HL-60 (cell line): Measurements from ENCODE around the gene F5.

Source experiments
- DNase-seq, 2 experiments: peaks; one replicate each; pipeline ENCODE4 v3.0.0-alpha.2; 2010 to 2020; ENCODE audit warnings: low read depth in 1 of 2, low spot score in 1 of 2
- H3K27ac ChIP-seq: fragments of 250-450 bp; sonication (Bioruptor Pico); replicated peaks from 2 replicates; pipeline ENCODE4 v1.5.1; 2020; ENCODE audit warnings: mild to moderate bottlenecking, moderate library complexity
- H3K27me3 ChIP-seq: fragments of 250-450 bp; sonication (Bioruptor Pico); 2 replicates; pipeline ENCODE4 v1.5.1; 2021; ENCODE audit warnings: mild to moderate bottlenecking, moderate library complexity; ENCODE audit not compliant: insufficient read depth, poor library complexity, severe bottlenecking
- H3K4me3 ChIP-seq: replicated peaks from 2 replicates; pipeline ENCODE4 v1.5.1; 2011; ENCODE audit warnings: mild to moderate bottlenecking, control low read depth, low read length; ENCODE audit not compliant: insufficient read depth
- GABPA ChIP-seq: IDR thresholded peaks from 2 replicates; pipeline ENCODE4 v1.6.1; 2012; ENCODE audit warnings: low read depth
- POLR2AphosphoS5 ChIP-seq: IDR thresholded peaks from 2 replicates; pipeline ENCODE4 v1.6.1; 2012; ENCODE audit warnings: low read depth
- SPI1 ChIP-seq: IDR thresholded peaks from 2 replicates; pipeline ENCODE4 v1.6.1; 2012; ENCODE audit warnings: low read depth, mild to moderate bottlenecking, borderline replicate concordance
- TF ChIP-seq, protein P1 (sequence below): IDR thresholded peaks from 2 replicates; pipeline ENCODE4 v1.6.1; 2012; ENCODE audit warnings: low read depth; ENCODE audit not compliant: insufficient replicate concordance
- TF ChIP-seq, protein P2 (sequence below): IDR thresholded peaks from one replicate; pipeline ENCODE4 v1.5.1; 2011; ENCODE audit warnings: low read length, control low read depth, inconsistent platforms; ENCODE audit not compliant: insufficient read depth

The F5 gene

DNA sequence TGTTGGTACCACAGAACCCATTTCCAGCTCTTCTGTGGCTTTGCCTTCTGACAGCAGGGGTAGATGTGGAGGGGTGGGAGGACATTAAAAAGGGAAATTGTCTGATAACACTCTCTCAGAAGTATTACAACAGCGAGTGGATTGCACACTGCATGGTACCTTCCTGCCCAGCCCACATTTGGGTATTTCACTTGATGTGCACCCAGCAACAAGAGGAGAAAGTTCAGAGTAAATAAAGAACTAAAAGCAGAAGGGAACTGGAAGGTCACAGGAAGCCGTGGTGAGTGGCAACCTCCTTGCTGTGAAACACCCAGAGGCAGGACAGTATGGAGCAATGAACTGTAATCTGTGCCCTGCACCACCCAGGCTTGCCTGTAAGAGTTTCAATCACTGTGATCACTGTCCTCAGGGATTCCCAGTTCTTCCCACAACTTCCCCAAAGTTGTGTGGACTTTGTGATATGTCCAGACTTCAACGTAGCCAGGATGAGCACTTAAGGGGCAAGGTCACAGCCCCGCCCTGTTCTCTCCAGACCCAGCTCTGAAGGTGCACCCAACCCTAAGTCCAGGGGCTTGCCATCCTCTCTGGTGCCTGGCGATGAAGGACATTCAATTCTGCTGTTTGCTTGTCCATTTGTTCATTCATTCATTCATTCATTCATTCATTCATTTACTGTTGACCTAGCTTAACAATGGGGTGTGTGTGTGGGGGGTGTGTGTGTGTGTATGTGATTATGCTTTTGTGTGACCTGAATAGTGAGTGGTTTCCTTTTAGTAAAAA is 18.7 kb upstream of the F5 start:
- peak; percentile 90 to 96 for DNase-seq
- H3K27ac ChIP-seq, result no peak overlapping the region
- TF ChIP-seq, protein P1, sequence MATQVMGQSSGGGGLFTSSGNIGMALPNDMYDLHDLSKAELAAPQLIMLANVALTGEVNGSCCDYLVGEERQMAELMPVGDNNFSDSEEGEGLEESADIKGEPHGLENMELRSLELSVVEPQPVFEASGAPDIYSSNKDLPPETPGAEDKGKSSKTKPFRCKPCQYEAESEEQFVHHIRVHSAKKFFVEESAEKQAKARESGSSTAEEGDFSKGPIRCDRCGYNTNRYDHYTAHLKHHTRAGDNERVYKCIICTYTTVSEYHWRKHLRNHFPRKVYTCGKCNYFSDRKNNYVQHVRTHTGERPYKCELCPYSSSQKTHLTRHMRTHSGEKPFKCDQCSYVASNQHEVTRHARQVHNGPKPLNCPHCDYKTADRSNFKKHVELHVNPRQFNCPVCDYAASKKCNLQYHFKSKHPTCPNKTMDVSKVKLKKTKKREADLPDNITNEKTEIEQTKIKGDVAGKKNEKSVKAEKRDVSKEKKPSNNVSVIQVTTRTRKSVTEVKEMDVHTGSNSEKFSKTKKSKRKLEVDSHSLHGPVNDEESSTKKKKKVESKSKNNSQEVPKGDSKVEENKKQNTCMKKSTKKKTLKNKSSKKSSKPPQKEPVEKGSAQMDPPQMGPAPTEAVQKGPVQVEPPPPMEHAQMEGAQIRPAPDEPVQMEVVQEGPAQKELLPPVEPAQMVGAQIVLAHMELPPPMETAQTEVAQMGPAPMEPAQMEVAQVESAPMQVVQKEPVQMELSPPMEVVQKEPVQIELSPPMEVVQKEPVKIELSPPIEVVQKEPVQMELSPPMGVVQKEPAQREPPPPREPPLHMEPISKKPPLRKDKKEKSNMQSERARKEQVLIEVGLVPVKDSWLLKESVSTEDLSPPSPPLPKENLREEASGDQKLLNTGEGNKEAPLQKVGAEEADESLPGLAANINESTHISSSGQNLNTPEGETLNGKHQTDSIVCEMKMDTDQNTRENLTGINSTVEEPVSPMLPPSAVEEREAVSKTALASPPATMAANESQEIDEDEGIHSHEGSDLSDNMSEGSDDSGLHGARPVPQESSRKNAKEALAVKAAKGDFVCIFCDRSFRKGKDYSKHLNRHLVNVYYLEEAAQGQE, result peak; percentile 56
- TF ChIP-seq SPI1, result peak; percentile 92
- TF ChIP-seq, protein P2, sequence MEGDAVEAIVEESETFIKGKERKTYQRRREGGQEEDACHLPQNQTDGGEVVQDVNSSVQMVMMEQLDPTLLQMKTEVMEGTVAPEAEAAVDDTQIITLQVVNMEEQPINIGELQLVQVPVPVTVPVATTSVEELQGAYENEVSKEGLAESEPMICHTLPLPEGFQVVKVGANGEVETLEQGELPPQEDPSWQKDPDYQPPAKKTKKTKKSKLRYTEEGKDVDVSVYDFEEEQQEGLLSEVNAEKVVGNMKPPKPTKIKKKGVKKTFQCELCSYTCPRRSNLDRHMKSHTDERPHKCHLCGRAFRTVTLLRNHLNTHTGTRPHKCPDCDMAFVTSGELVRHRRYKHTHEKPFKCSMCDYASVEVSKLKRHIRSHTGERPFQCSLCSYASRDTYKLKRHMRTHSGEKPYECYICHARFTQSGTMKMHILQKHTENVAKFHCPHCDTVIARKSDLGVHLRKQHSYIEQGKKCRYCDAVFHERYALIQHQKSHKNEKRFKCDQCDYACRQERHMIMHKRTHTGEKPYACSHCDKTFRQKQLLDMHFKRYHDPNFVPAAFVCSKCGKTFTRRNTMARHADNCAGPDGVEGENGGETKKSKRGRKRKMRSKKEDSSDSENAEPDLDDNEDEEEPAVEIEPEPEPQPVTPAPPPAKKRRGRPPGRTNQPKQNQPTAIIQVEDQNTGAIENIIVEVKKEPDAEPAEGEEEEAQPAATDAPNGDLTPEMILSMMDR, result no peak
- peak; percentile 50 for TF ChIP-seq GABPA
- peak; percentile 97 for TF ChIP-seq POLR2AphosphoS5

DNA sequence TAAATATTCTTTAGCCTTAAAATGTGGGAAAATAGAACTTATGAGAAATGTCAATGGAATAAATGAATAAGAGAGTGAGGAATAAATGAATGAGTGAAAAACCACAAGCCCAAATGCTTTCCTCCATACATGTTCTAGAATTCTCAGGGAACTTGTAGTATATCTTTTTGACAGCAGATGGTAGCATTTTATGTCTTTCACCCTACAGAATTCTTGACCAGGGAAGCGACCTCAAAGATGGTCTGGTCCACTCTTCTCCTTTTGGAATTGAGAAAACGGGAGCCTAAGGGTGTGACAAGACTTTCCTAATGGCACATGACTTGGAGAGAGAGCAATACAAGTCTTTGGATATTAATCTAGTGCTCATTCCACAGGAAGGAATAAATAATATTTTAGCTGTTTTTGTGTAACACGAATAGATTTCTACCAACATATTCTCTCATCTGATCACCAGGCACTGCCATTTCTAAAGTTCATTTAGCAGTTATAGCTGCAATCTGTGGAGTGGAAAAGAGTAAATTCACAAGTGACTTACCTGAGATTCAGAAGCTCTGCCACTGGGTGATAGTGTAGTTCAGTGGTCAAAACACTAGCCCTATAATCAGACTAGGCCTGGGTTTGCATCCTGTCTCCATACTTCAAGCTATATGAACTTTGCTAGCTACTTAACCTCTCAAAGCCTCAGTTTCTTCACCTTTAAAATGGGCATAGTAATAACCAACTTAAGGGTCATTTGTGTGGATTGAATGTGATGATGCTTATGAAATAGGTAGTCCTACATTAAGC is 15.0 kb upstream of the F5 start:
- H3K27me3 ChIP-seq, result peaks cover 2% of the 10 kb centered on the region
- DNase-seq, result no peak
- H3K27ac ChIP-seq, result no peak overlapping the region
- H3K4me3 ChIP-seq, result no peak overlapping the region
- TF ChIP-seq, protein P1, result no peak
- TF ChIP-seq SPI1, result no peak
- TF ChIP-seq, protein P2, result peak; percentile 33

More for the DNA sequence above, 18.7 kb upstream of the F5 start:
- H3K27me3 ChIP-seq, result peaks cover 2% of the 10 kb centered on the region
- no peak overlapping the region for H3K4me3 ChIP-seq

DNA sequence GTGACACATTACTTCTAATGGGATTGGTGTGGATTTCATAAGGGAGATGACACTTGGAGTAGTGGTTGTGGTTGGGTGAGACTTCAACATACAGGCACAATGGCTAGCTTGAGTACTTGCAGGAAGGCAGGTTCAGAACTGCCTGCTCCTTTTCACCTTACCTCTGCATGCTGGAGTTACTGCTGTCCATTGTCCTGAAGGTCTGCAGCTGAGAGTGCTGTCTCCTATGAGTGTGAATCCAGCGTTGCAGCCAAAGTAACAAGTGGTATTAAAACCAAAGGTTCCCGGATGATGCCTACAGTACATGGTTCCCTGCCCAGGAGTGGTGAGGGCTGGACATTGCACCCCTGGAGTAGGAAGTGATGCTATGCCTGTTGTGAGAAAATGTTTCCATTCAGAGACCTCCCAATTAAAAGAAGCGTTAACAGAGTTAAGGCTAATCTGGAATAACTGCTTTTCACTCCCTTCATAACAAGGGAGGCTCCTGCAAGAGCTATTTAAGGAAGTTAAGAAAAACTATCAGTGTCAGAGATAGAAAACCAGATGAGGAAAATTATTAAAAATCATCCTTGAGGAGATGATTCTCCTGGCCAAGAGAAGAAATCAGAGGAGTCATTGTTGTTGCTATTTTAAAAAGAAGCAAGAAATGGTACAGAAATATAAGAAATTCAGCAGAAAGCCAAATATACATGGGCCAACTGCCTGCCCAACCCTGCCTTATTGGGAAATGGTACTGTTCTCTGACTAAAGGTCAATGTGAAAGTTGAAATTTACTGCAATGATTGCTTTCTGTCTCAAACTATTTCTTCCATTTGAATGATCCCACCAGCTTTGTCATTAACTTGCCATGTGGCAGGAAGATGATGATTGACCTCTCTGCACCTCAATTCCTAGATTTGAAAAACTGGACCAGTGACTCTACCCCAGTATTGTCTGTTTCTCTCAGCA is 9.8 kb upstream of the F5 start:
- DNase-seq, result peak in 1 of 2 experiments; percentile 23
- Histone ChIP-seq H3K27me3 (peaks cover 8% of the 10 kb centered on the region), H3K4me3 (no peak overlapping the region), H3K27ac (no peak overlapping the region)
- TF ChIP-seq, protein P1, result peak; percentile 98
- TF ChIP-seq POLR2AphosphoS5, result no peak
